ENCODE measurements around the gene GRIN1.

GRIN1 gene

GRCh38 chr9:137107312-137107921 is 31.5 kb upstream of the GRIN1 start:
- TF ChIP-seq, protein P1, sequence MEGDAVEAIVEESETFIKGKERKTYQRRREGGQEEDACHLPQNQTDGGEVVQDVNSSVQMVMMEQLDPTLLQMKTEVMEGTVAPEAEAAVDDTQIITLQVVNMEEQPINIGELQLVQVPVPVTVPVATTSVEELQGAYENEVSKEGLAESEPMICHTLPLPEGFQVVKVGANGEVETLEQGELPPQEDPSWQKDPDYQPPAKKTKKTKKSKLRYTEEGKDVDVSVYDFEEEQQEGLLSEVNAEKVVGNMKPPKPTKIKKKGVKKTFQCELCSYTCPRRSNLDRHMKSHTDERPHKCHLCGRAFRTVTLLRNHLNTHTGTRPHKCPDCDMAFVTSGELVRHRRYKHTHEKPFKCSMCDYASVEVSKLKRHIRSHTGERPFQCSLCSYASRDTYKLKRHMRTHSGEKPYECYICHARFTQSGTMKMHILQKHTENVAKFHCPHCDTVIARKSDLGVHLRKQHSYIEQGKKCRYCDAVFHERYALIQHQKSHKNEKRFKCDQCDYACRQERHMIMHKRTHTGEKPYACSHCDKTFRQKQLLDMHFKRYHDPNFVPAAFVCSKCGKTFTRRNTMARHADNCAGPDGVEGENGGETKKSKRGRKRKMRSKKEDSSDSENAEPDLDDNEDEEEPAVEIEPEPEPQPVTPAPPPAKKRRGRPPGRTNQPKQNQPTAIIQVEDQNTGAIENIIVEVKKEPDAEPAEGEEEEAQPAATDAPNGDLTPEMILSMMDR (IDR thresholded peaks at IDR 0.05), result no peak
- peaks cover 85% of the 10 kb centered on the region for H3K36me3 ChIP-seq

GRCh38 chr9:137107982-137108381 is 31.0 kb upstream of the GRIN1 start:
- no peak overlapping the region for H3K4me3 ChIP-seq (ENCODE audit: low read depth in 1 of 2, low read length in 1 of 2)
- H3K27me3 ChIP-seq, result peaks cover under 1% of the 10 kb centered on the region
- H3K4me1 ChIP-seq (ENCODE audit: control insufficient read depth in 1 of 2, insufficient read depth in 1 of 2, low read depth in 1 of 2, low read length in 1 of 2), result no peaks in the 10 kb centered on the region
- no peak overlapping the region for H3K27ac ChIP-seq
- H3K36me3 ChIP-seq, result peaks cover 79% of the 10 kb centered on the region
- TF ChIP-seq, protein P1 (IDR thresholded peaks at IDR 0.05), result no peak
- H3K9me3 ChIP-seq, result no peaks in the 10 kb centered on the region

More at GRCh38 chr9:137107312-137107921, 31.5 kb upstream of the GRIN1 start:
- Histone ChIP-seq H3K9me3 (no peaks in the 10 kb centered on the region), H3K4me3 (ENCODE audit: low read depth in 1 of 2, low read length in 1 of 2) (no peak overlapping the region), H3K27ac (no peak overlapping the region), H3K27me3 (no peaks in the 10 kb centered on the region), H3K4me1 (ENCODE audit: control insufficient read depth in 1 of 2, insufficient read depth in 1 of 2, low read depth in 1 of 2, low read length in 1 of 2) (no peaks in the 10 kb centered on the region)

DNA sequence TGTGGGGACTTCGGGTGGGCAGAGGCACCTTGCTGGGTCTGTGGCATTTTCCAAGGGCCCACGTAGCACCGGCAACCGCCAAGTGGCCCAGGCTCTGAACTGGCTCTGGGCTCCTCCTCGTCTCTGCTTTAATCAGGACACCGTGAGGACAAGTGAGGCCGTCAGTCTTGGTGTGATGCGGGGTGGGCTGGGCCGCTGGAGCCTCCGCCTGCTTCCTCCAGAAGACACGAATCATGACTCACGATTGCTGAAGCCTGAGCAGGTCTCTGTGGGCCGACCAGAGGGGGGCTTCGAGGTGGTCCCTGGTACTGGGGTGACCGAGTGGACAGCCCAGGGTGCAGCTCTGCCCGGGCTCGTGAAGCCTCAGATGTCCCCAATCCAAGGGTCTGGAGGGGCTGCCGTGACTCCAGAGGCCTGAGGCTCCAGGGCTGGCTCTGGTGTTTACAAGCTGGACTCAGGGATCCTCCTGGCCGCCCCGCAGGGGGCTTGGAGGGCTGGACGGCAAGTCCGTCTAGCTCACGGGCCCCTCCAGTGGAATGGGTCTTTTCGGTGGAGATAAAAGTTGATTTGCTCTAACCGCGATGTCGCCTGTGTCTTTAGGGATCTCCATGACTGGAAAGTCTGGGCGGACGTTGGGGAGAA is 30.2 kb upstream of the GRIN1 start:
- TF ChIP-seq, protein P1 (IDR thresholded peaks at IDR 0.05), result no peak
- peaks cover 72% of the 10 kb centered on the region for H3K36me3 ChIP-seq
- no peak overlapping the region for H3K4me3 ChIP-seq (ENCODE audit: low read depth in 1 of 2, low read length in 1 of 2)

DNA sequence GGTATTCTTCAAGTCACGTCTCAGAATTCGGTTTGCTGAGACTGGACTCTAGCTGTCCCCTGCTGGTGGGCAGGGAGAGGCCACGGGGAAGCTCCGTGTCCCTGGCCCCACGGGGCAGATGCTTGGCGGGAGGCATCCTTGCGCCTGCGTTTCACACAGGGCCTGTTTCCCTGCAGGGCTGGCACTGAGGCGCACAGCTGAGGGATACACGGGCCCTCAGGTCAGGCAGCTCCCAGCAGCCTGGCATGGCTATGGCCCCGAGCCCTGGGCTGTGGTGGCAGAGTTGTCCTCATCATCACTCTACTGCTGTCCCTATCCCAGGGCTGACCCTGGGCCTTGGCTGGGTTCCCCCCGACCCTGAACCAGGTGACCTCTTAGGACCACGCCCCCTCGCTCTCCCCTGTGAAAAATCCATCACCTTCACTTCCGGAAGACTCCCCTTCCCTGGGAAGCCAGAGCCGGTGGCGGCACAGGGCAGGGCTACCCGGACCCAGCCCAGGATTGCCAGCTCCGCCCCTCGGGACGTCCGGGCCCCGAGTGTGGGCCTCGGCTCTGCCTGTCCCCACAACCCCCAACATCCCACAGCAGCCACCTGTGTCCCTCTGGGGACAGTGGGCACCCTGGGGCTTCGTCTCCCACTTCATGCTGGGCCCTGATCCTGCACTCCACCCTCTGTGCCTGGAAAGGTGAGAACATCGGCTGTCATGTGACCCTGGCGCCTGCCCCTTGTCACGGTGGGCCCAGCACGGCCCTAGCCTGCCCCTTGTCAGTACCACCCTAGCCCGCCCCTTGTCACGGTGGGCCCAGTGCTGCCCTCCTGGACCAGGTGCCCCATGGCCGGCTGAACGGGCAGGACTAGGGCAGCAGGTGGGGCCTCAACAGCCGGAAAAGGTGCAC is 29.5 kb upstream of the GRIN1 start:
- H3K4me3 ChIP-seq (ENCODE audit: low read depth in 1 of 2, low read length in 1 of 2), result no peak overlapping the region
- TF ChIP-seq, protein P1 (IDR thresholded peaks at IDR 0.05), result no peak
- no peak overlapping the region for H3K27ac ChIP-seq
- H3K4me1 ChIP-seq (ENCODE audit: control insufficient read depth in 1 of 2, insufficient read depth in 1 of 2, low read depth in 1 of 2, low read length in 1 of 2), result peaks cover 0 to 7% of the 10 kb centered on the region in 2 experiments
- no peaks in the 10 kb centered on the region for H3K9me3 ChIP-seq
- H3K36me3 ChIP-seq, result peaks cover 64% of the 10 kb centered on the region
- H3K27me3 ChIP-seq, result peaks cover 14% of the 10 kb centered on the region

More for the DNA sequence above, 30.2 kb upstream of the GRIN1 start:
- no peak overlapping the region for H3K27ac ChIP-seq
- no peaks in the 10 kb centered on the region for H3K9me3 ChIP-seq
- peaks cover 0 to 3% of the 10 kb centered on the region in 2 experiments for H3K4me1 ChIP-seq (ENCODE audit: control insufficient read depth in 1 of 2, insufficient read depth in 1 of 2, low read depth in 1 of 2, low read length in 1 of 2)
- H3K27me3 ChIP-seq, result peaks cover 8% of the 10 kb centered on the region

DNA sequence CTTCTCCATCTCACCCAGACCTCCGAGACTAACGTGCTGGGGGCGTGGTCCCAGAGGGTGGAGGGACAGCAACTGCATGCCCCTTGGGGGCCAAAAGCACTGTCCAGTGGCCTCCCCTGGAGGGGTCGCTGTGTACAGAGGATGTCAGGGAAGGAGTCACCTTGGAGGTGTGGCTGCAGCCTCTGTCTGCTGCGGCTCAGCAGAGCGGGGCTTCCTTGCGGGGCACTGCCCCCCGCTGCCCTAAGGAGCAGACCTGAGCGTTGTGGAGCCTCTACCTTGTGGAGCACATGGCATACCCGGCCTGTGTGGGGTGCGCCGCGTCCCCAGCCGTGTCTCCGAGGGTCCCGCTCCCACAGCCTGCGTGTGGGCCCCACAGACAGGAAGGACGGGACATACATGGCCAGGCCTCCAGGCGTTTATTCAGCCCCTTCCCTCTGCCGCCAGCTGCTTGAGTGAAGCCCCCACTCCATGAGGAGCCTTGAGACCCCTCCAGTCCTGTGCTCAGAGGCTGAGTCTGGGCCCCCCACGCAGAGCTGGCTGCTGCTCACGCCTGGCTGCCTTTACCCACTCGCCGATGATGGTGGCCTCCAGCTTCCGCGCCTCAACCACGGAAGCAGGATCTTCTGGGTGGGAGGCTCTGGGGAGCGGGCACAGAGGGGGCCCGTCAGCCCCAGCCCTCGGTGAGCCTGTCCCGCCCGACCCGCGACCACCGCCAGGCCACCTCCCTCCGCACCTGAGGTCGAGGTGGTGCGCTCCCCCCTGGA is 28.6 kb upstream of the GRIN1 start:
- no peaks in the 10 kb centered on the region for H3K9me3 ChIP-seq
- peaks cover 7 to 14% of the 10 kb centered on the region in 2 experiments for H3K4me1 ChIP-seq (ENCODE audit: control insufficient read depth in 1 of 2, insufficient read depth in 1 of 2, low read depth in 1 of 2, low read length in 1 of 2)
- H3K27me3 ChIP-seq, result peaks cover 22% of the 10 kb centered on the region
- H3K4me3 ChIP-seq (ENCODE audit: low read depth in 1 of 2, low read length in 1 of 2), result no peak overlapping the region
- TF ChIP-seq, protein P1 (IDR thresholded peaks at IDR 0.05), result no peak
- H3K27ac ChIP-seq, result no peak overlapping the region
- H3K36me3 ChIP-seq, result peaks cover 56% of the 10 kb centered on the region
